Frontal cortex (tissue), 4 donors: ENCODE results near the gene ZBP1. TPM values are rescaled to one million over a fixed set of nuclear protein-coding genes. Genes with fewer than 3 reads are reported as not detected.
A peak's percentile ranks its signal among the peaks of the same experiment; 100 is the strongest.

ENCODE experiments used
- DNase-seq, 2 donors: peaks; one replicate each; pipeline ENCODE4 v3.0.0; 2012; ENCODE audit warnings: low spot score in 2 of 2
- FAIRE-seq: peaks from 2 replicates; lab custom pipeline; 2012; peaks lifted over from hg19 to GRCh38; lab: Jason Lieb, UNC
- total RNA-seq: library from RNA; depleted of rRNA; stranded (reverse); fragments of >200 nt; gene quantifications from one replicate; pipeline ENCODE4 v1.2.3, GENCODE V29; 2014
- donor health status: control.
- donor health status: control.
- donor health status: control.

The ZBP1 gene
- total RNA-seq, 1 donor from 2014 or later = not detected

- DNase-seq (no peak), FAIRE-seq (no peak)
Observed at GRCh38 chr20:57620999-57621398, 773 bp upstream of the ZBP1 start.

- no peak for DNase-seq
- FAIRE-seq = no peak
Observed at GRCh38 chr20:57619051-57619831, 985 bp downstream of the ZBP1 start.

GRCh38 chr20:57618764-57619050 lies 1.5 kb downstream of the ZBP1 start:
- FAIRE-seq (no peak), DNase-seq (no peak)

- FAIRE-seq = no peak
Observed at GRCh38 chr20:57618091-57618763, 2.0 kb downstream of the ZBP1 start.

GRCh38 chr20:57617079-57617795 lies 3.0 kb downstream of the ZBP1 start:
- DNase-seq = no peak

More at GRCh38 chr20:57618091-57618763, 2.0 kb downstream of the ZBP1 start:
- DNase-seq = no peak

GRCh38 chr20:57616143-57616951 lies 3.9 kb downstream of the ZBP1 start:
- FAIRE-seq (no peak), DNase-seq (no peak)

More at GRCh38 chr20:57617079-57617795, 3.0 kb downstream of the ZBP1 start:
- no peak for FAIRE-seq

GRCh38 chr20:57615445-57615811 lies 4.8 kb downstream of the ZBP1 start:
- no peak for FAIRE-seq
- no peak for DNase-seq

- no peak for FAIRE-seq
- no peak for DNase-seq
Observed at GRCh38 chr20:57614490-57615444, 5.5 kb downstream of the ZBP1 start.

GRCh38 chr20:57613481-57613921 lies 6.7 kb downstream of the ZBP1 start:
- DNase-seq = no peak

GRCh38 chr20:57612916-57613315 lies 7.3 kb downstream of the ZBP1 start:
- DNase-seq = no peak
- no peak for FAIRE-seq

More at GRCh38 chr20:57613481-57613921, 6.7 kb downstream of the ZBP1 start:
- no peak for FAIRE-seq

GRCh38 chr20:57612436-57612835 lies 7.8 kb downstream of the ZBP1 start:
- no peak for FAIRE-seq
- DNase-seq = no peak

GRCh38 chr20:57611586-57612311 lies 8.5 kb downstream of the ZBP1 start:
- DNase-seq = peak in 1 of 2 donors; percentile 51
- FAIRE-seq = no peak

GRCh38 chr20:57610261-57610952 lies 9.8 kb downstream of the ZBP1 start:
- DNase-seq (no peak), FAIRE-seq (no peak)

- no peak for DNase-seq
- FAIRE-seq = no peak
Observed at GRCh38 chr20:57609842-57610167, 10.4 kb downstream of the ZBP1 start.

- FAIRE-seq (no peak), DNase-seq (no peak)
Observed at GRCh38 chr20:57609086-57609841, 11.0 kb downstream of the ZBP1 start.

- FAIRE-seq (no peak), DNase-seq (no peak)
Observed at GRCh38 chr20:57608516-57608915, 11.7 kb downstream of the ZBP1 start.

- FAIRE-seq = no peak
- no peak for DNase-seq
Observed at GRCh38 chr20:57605878-57606277, 14.3 kb downstream of the ZBP1 start.
